Measurements from ENCODE around the gene PDE4A. TPM values are rescaled to one million over a fixed set of nuclear protein-coding genes. Genes with fewer than 3 reads are reported as not detected.

PDE4A gene
- total and polyA plus RNA-seq, 2 of the 13 experiments (the other 11 are each of a cell fraction or from before 2014, with no cell fraction given): 1.1 to 4.1 TPM

DNA sequence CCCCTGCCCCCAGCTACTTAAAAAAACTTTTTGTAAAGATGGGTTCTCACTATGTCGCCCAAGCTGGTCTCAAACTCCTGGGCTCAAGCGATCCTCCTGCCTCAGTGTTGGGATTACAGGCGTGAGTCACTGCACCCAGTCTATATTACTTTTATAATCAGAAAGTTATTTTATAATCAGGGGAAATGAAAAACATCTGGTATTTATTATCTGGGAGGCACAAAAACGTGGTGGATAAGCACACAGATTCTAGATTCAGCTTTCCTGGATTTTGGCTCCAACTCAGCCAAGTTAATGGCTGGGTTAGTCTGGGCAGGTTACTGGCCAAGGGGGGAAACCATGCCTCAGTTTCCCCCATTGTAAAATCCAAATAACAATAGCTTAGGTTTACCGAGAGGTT lies 58.1 kb downstream of the PDE4A start:
- TF ChIP-seq ZSCAN20 (CRISPR knock-in tag; IDR thresholded peaks at IDR 0.05; ENCODE audit: borderline replicate concordance) (no peak), ZNF607 (CRISPR knock-in tag; IDR thresholded peaks at IDR 0.05; ENCODE audit: borderline replicate concordance) (no peak), NPAS2 (CRISPR knock-in tag; IDR thresholded peaks at IDR 0.05; ENCODE audit: borderline replicate concordance) (no peak), SRSF1 (optimal IDR thresholded peaks at IDR 0.05; ENCODE audit: low read depth, low read length) (no peak), DR1 (CRISPR knock-in tag; IDR thresholded peaks at IDR 0.05) (no peak), ZKSCAN8 (CRISPR knock-in tag; IDR thresholded peaks at IDR 0.05; ENCODE audit: borderline replicate concordance) (no peak)
- TF ChIP-seq, protein P1, sequence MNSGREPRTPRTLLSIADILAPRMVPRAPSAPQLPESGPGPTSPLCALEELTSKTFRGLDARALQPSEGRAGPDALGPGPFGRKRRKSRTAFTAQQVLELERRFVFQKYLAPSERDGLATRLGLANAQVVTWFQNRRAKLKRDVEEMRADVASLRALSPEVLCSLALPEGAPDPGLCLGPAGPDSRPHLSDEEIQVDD (CRISPR knock-in tag; IDR thresholded peaks at IDR 0.05; ENCODE audit: borderline replicate concordance): no peak
- TF ChIP-seq, protein P2, sequence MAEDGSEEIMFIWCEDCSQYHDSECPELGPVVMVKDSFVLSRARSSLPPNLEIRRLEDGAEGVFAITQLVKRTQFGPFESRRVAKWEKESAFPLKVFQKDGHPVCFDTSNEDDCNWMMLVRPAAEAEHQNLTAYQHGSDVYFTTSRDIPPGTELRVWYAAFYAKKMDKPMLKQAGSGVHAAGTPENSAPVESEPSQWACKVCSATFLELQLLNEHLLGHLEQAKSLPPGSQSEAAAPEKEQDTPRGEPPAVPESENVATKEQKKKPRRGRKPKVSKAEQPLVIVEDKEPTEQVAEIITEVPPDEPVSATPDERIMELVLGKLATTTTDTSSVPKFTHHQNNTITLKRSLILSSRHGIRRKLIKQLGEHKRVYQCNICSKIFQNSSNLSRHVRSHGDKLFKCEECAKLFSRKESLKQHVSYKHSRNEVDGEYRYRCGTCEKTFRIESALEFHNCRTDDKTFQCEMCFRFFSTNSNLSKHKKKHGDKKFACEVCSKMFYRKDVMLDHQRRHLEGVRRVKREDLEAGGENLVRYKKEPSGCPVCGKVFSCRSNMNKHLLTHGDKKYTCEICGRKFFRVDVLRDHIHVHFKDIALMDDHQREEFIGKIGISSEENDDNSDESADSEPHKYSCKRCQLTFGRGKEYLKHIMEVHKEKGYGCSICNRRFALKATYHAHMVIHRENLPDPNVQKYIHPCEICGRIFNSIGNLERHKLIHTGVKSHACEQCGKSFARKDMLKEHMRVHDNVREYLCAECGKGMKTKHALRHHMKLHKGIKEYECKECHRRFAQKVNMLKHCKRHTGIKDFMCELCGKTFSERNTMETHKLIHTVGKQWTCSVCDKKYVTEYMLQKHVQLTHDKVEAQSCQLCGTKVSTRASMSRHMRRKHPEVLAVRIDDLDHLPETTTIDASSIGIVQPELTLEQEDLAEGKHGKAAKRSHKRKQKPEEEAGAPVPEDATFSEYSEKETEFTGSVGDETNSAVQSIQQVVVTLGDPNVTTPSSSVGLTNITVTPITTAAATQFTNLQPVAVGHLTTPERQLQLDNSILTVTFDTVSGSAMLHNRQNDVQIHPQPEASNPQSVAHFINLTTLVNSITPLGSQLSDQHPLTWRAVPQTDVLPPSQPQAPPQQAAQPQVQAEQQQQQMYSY (CRISPR knock-in tag; IDR thresholded peaks at IDR 0.05): no peak
- TF ChIP-seq, protein P3, sequence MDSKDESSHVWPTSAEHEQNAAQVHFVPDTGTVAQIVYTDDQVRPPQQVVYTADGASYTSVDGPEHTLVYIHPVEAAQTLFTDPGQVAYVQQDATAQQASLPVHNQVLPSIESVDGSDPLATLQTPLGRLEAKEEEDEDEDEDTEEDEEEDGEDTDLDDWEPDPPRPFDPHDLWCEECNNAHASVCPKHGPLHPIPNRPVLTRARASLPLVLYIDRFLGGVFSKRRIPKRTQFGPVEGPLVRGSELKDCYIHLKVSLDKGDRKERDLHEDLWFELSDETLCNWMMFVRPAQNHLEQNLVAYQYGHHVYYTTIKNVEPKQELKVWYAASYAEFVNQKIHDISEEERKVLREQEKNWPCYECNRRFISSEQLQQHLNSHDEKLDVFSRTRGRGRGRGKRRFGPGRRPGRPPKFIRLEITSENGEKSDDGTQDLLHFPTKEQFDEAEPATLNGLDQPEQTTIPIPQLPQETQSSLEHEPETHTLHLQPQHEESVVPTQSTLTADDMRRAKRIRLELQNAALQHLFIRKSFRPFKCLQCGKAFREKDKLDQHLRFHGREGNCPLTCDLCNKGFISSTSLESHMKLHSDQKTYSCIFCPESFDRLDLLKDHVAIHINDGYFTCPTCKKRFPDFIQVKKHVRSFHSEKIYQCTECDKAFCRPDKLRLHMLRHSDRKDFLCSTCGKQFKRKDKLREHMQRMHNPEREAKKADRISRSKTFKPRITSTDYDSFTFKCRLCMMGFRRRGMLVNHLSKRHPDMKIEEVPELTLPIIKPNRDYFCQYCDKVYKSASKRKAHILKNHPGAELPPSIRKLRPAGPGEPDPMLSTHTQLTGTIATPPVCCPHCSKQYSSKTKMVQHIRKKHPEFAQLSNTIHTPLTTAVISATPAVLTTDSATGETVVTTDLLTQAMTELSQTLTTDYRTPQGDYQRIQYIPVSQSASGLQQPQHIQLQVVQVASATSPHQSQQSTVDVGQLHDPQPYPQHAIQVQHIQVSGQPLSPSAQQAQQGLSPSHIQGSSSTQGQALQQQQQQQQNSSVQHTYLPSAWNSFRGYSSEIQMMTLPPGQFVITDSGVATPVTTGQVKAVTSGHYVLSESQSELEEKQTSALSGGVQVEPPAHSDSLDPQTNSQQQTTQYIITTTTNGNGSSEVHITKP (CRISPR knock-in tag; IDR thresholded peaks at IDR 0.05; ENCODE audit: low read depth): no peak
- Histone ChIP-seq H3K36me3 (replicated peaks in 1 of 2; ENCODE audit: control insufficient read depth in 1 of 2, insufficient read depth in 2 of 2, low read length in 2 of 2) (no peaks in the 10 kb centered on the region), H3K4me1 (ENCODE audit: insufficient read depth, low read length) (peaks cover 8% of the 10 kb centered on the region; the same call in 1 of the 2 replicates), H2AFZ (ENCODE audit: low read length) (no peak overlapping the region), H3K9me3 (ENCODE audit: low read length) (no peaks in the 10 kb centered on the region), H4K20me1 (ENCODE audit: insufficient read depth, low read length) (no peaks in the 10 kb centered on the region), H3K79me2 (ENCODE audit: insufficient read depth, low read length) (no peaks in the 10 kb centered on the region), H3K9ac (ENCODE audit: insufficient read depth, low read depth, low read length) (no peak overlapping the region), H3K4me3 (replicated peaks in 1 of 3; ENCODE audit: insufficient read depth in 1 of 3, low read depth in 2 of 3, low read length in 3 of 3) (no peak overlapping the region), H3K27ac (ENCODE audit: extremely low read length, insufficient read depth, low read length) (no peak overlapping the region), H3K27me3 (ENCODE audit: control insufficient read depth in 1 of 2, insufficient read depth in 2 of 2, low read length in 2 of 2) (no peaks in the 10 kb centered on the region), H3K4me2 (ENCODE audit: low read depth, low read length) (peak overlapping the region; percentile 39; the same call in 1 of the 2 replicates)
- WGBS (ENCODE audit: low lambda C conversion rate): 34% methylated on average over 5 of the region's 5 CpGs
- ATAC-seq: no peak
- intact Hi-C loops (cut with micrococcal nuclease; ENCODE audit: unreplicated experiment) (no loop called here), in situ Hi-C loops (cut with HindIII; ENCODE audit: extremely low pct_ligation_motif_present, low pct_unique_long_range_greater_than_20kb) (no loop called here)
- FAIRE-seq: no peak
- CTCF ChIA-PET (ENCODE audit: low intra/inter-chr PET ratio, low total read pairs): no interaction called here
- POLR2A ChIA-PET: no interaction called here
- BruUV-seq (replicated peaks): no TSS peak
- DNase-seq (ENCODE audit: low spot score): no peak
